Measurements from ENCODE around the gene TET2.

TET2 gene

GRCh38 chr4:105146276-105147015 is at the start of gene TET2:
TET2 (plus strand) TSS chr4:105146876; CDS start chr4:105233943, 87,067 bp downstream.
- peak; percentile 71 for DNase-seq

DNA sequence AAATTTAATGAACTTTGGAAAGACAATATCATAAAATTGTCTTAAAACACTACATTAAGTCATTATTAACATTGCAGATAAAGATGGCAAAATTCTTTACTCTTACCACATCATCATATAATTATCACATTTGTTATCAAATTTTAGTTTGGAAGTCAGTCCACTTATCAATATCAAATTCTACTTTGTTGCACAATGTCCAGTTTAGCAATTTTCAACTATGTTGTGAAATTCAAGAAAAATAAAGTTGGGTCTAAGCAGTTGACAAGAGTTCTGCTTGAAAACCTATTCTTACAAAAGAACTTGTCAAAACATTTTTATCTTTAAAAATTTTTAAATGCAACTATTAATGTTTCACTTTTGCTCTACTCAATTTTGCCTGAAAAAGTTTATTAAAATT is 44.7 kb upstream of the TET2 start:
- DNase-seq: no peak

- no peak for DNase-seq
Measured at GRCh38 chr4:105106426-105106825, 40.2 kb upstream of the TET2 start.

DNA sequence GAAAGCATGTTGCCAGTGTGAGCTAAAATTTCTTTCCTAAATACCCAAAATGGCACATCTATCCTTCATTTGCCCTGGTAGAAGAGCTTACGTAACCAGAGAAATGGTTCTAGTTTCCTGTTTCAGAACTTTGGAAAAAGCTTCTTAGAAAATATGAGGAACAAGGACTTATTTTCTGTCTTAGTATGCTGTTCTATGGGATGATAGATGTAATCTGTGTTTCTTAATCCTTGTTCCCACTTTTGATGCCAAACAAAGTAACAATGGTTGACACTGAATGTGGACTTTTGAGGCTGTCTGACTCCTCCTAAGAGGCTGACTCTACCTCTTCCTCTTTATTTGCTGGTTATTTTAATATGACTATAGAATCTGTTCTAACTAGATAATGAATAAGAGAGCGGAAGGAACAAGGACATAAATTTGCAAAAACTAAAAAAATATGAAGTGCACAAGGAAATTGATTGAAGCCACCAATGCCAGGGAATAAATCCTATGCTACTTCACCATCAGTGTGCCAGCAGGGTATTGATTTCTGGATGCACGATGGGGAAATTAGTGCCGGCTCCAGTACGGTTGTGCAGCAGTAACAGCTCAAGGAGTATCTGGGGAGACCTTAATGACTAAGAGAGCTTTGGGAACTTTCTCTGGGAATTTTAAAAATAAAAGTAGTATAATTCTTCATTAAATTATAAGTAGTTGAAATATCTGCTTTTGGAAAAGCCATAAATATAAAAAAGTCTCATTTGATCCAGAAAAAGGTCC is 39.4 kb upstream of the TET2 start:
- no peak for DNase-seq

DNA sequence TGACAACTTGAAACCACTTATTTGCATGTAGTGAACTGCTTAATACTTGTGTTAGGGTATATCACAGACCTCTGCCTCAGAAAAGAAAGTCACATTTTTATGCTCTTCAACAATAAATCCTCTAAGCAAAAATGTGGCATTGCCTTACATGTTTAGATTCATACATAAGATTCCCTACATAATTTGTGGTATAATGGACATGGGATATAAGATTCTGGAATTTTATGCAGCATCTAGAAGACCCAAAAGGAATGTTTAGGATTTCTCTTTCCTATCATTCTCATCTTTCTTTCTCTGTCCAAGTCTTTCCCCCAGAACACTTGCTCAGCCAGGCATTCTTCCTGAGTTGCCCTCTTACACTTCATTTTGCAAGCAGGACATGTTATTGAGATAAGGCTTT is 37.7 kb upstream of the TET2 start:
- DNase-seq: no peak

DNA sequence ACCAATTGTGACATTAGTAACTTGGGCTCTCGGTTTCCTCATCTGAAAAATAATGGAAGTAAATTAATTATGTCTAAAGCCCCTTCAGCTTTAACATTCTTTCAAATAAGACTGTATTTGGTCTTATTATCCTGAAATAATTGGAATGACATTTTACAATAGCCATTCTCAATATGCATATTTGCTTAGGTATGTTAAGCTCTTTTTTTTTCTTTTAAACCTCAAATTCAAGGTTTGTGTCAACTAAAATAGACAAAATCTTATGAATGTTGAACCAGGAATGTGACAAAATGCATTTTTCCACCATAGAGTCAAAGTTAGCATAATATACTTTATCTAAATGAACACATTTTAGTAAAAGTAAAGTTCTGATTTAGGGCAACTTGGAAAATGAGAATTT is 34.4 kb upstream of the TET2 start:
- DNase-seq: no peak

GRCh38 chr4:105113800-105114199 is 32.9 kb upstream of the TET2 start:
- DNase-seq: no peak

DNA sequence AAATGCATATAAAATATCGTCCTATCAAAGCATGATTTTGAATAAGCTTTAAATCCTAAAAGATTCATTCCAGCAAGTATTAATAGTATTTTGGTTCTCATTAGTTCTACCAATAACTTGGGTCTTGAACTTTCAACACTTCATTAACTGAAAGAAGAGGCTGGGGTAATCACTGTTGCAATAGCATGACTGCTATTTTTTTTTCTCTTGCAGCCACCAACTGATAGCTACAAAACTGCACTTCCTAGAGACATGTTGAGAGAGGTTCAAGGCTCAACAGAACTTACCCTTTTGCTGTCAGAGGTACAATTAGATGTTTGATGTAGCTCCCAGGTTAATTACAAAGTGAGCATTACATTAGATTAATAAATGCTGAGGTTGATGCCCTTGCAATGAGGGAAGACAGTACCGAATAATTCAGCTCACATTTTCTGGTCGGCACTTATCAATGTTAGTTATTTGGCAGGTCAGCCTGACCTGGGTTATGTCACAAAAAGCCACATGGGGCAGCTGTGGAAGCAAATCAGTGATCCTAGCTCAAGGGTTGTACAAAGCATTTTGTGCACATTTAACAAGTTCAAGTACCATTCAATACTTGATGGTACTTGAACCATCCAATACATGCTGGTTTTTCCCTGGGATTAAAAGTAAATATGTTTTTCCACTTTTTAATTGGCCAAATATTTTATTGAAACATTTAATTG is 29.9 kb upstream of the TET2 start:
- DNase-seq: no peak

DNA sequence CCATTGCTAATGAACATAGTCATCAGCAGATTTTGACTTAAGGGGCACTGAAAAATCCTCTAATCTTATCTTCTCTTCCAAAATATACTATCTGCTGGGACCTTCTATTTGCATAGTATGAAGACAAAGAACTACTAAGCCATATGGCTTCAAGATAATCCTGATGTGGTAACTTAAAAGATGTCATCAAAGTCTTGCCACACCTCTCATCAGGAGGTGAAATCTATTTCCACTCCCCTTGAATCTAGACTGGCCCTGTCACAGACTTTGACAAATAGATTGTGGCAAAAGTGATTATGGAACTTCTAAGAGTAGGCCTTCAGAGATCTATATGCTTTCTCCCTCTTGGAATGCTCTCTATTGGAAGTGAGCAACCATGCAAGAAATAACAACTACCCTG is 27.3 kb upstream of the TET2 start:
- no peak for DNase-seq

GRCh38 chr4:105120626-105121025 is 26.1 kb upstream of the TET2 start:
- no peak for DNase-seq

GRCh38 chr4:105122350-105122749 is 24.3 kb upstream of the TET2 start:
- no peak for DNase-seq

DNA sequence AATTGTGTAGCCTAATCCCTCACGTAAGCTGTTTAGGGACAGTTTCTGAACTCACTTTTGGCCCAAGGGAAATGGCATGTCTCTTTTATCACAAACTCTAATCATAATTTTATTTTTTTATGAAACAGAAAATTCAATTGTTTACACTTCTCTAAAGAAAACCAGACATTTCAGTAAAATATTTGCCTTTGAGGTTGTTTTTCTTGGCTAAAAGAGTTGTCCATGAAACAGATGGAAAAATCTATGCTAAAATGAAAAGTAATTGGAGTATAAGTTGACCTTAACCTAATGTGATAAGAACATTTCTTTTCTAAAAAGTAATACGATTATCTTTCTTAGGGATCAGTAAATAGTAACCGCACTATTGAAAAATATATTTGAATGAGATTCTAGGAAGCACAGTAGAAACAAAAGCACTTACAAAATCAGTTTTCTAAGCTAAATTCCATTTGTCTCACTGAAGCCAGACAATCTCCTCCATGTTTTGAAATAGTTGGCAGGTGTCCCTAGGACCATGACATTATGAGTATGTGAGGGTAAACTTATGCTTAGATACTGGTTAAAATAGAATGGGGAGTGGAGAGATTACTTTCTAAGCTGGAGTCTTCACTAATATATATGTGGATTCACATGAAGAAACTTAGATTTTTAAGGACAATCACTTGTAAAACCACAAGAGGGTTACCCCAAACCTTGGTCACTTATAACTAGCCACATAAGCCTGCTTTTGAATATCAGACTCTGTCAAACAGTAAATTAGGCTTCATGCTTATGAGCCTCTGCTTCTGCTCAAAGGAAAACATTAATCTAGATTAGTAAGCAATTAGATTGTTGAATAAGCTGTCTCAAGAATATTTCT is 20.1 kb upstream of the TET2 start:
- DNase-seq: no peak

- DNase-seq: no peak
Measured at GRCh38 chr4:105127170-105127445, 19.6 kb upstream of the TET2 start.

DNA sequence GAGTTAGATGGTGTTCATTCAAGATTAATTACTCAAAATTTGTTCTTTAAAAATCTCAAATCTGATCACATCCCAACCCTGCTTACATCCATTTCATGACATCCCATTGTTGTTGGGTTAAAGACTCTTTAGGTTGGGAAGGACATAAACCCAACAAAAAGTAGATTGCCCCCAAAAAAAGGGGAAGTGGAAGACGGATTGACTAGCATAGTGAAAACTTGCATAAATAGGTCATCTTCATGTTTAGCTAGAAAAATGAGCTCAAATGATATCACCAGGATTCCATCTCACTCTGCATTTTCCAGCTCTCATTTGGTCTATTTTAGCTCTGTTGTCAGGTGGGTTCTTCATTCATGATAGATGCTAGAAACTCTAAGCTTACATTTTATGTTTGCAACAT is 18.5 kb upstream of the TET2 start:
- DNase-seq: no peak

- DNase-seq: no peak
Measured at GRCh38 chr4:105129286-105130040, 17.2 kb upstream of the TET2 start.

GRCh38 chr4:105130945-105131344 is 15.7 kb upstream of the TET2 start:
- DNase-seq: no peak

DNA sequence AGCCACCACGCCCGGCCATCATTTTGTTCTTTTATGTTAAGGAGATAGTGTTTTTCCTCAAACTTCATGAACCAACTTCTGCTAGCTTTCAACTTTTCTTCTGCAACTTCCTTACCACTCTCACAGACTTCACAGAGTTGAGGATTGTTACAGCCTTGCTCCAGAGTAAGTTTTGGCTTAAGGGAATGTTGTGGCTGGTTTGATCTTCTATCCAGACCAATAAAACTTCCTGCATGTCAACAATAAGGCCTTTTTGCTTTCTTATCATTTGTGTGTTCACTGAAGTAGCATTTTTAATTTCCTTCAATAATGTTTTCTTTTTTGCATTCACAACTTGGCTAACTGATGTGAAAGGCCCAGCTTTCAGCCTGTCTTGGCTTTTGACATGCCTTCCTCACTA is 12.7 kb upstream of the TET2 start:
- DNase-seq: no peak

GRCh38 chr4:105135785-105136184 is 10.9 kb upstream of the TET2 start:
- DNase-seq: no peak

DNA sequence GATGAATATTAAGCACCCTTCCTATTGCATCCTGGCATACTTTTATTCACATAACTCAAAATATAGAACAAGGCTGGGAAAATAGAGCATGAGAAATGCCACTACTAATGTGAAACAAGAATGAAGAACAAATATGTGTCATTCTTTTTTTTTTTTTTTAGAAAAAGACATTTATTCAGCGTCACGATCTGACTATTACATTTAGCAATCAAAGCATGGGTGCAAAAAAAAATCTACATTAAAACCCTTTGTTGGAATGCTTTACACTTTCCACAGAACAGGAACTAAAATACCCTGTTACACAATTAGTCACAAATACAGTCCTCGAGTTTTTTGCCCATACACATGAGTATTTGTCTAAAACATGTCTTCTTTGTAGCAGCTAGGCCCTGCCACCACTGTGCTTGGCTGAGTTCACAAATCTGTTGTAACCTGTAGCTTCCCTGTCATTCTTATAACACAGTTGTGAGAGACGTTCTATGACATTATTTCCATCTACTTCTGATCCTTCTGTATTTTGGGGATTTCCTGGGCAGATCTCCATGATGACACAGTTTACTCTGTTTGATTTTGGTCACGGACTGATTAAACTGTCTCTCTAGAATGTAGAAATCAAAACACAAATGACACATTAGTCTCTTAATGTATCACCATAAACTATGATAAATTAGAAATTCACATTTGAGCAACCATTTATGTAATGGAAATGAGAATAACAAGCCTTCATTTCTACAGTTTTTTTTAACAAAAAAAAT is 9.4 kb upstream of the TET2 start:
- no peak for DNase-seq

GRCh38 chr4:105139646-105140045 is 7.0 kb upstream of the TET2 start:
- no peak for DNase-seq

GRCh38 chr4:105140684-105141490 is 5.8 kb upstream of the TET2 start:
- peak; percentile 18 for DNase-seq

All from activated effector memory CD4-positive, alpha-beta T cell treated with Interleukin-2 at 50 U/mL for 16 hours (primary cell).